ENCODE results near the gene RPSA.

The RPSA gene

GRCh38 chr3:39434574-39434973 lies 28.1 kb downstream of the RPSA start:
- H3K79me2 ChIP-seq (ENCODE audit: insufficient read depth, low read depth) = no peaks in the 10 kb centered on the region
- H3K27ac ChIP-seq = no peak overlapping the region
- H2AFZ ChIP-seq (ENCODE audit: low read depth) = no peak overlapping the region
- H3K4me3 ChIP-seq (IDR thresholded peaks at IDR 0.05; ENCODE audit: insufficient read depth, low read depth, low read length) = no peak overlapping the region
- no peaks in the 10 kb centered on the region for H3K27me3 ChIP-seq (ENCODE audit: insufficient read depth, low read depth)
- H3K4me2 ChIP-seq = no peak overlapping the region
- no peaks in the 10 kb centered on the region for H4K20me1 ChIP-seq (ENCODE audit: insufficient read depth)
- no peaks in the 10 kb centered on the region for H3K36me3 ChIP-seq (ENCODE audit: insufficient read depth)
- H3K4me1 ChIP-seq (ENCODE audit: low read depth, poor library complexity, severe bottlenecking) = no peaks in the 10 kb centered on the region
- no peak for TF ChIP-seq CTCF (conservative IDR thresholded peaks at IDR 0.05; ENCODE audit: low read depth, low read length)
- no peak overlapping the region for H3K9ac ChIP-seq

DNA sequence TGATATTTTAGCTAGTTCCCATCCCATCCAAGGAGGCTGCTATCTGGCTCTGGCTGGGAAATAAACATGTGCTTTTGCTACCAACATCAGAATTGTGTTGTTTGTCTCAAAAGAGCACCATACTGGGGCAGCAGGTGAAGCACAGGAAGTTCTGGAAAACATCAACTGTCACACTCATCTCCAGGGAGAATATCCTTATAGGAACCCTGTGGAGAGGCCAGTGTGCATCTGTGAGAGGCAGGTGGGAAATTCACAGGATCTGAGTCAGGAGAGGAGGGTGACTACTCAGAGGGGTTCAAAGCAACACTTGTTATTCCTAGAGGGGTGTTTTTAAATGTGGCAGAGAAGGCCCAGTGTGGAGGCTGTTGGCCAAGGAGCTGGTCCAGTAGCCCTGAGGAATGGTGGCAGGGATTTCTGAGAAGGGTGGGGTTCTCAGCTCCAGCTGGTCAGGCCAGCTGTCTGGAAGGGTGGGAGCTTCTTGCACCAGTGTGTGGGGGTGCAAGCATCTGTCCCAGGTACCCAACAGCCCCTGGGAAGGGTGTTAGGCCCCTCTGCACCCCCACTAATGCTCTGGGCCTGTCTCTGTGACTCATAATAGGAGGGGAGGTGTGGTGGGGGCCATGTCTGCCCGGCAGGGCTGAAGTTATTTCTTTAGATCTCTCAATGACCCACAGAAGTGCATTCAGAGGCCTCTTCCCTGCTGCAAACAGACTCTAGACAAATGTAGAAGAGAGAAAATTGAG lies 28.7 kb downstream of the RPSA start:
- H3K4me1 ChIP-seq (ENCODE audit: low read depth, poor library complexity, severe bottlenecking) = no peaks in the 10 kb centered on the region
- H4K20me1 ChIP-seq (ENCODE audit: insufficient read depth) = no peaks in the 10 kb centered on the region
- TF ChIP-seq CTCF (conservative IDR thresholded peaks at IDR 0.05; ENCODE audit: low read depth, low read length) = no peak
- no peaks in the 10 kb centered on the region for H3K79me2 ChIP-seq (ENCODE audit: insufficient read depth, low read depth)
- H3K4me2 ChIP-seq = no peak overlapping the region
- no peak overlapping the region for H3K4me3 ChIP-seq (IDR thresholded peaks at IDR 0.05; ENCODE audit: insufficient read depth, low read depth, low read length)
- no peak overlapping the region for H3K27ac ChIP-seq
- H3K9ac ChIP-seq = no peak overlapping the region
- no peaks in the 10 kb centered on the region for H3K27me3 ChIP-seq (ENCODE audit: insufficient read depth, low read depth)
- H3K36me3 ChIP-seq (ENCODE audit: insufficient read depth) = no peaks in the 10 kb centered on the region
- H2AFZ ChIP-seq (ENCODE audit: low read depth) = no peak overlapping the region

- H3K9ac ChIP-seq = no peak overlapping the region
- no peaks in the 10 kb centered on the region for H3K36me3 ChIP-seq (ENCODE audit: insufficient read depth)
- no peak for TF ChIP-seq CTCF (conservative IDR thresholded peaks at IDR 0.05; ENCODE audit: low read depth, low read length)
- H3K4me2 ChIP-seq = no peak overlapping the region
- H3K4me1 ChIP-seq (ENCODE audit: low read depth, poor library complexity, severe bottlenecking) = no peaks in the 10 kb centered on the region
- no peaks in the 10 kb centered on the region for H3K27me3 ChIP-seq (ENCODE audit: insufficient read depth, low read depth)
- no peaks in the 10 kb centered on the region for H3K79me2 ChIP-seq (ENCODE audit: insufficient read depth, low read depth)
- H2AFZ ChIP-seq (ENCODE audit: low read depth) = no peak overlapping the region
- no peaks in the 10 kb centered on the region for H4K20me1 ChIP-seq (ENCODE audit: insufficient read depth)
- H3K4me3 ChIP-seq (IDR thresholded peaks at IDR 0.05; ENCODE audit: insufficient read depth, low read depth, low read length) = no peak overlapping the region
- H3K27ac ChIP-seq = no peak overlapping the region
These were observed 32.4 kb downstream of the RPSA start for GRCh38 chr3:39438880-39439279.

DNA sequence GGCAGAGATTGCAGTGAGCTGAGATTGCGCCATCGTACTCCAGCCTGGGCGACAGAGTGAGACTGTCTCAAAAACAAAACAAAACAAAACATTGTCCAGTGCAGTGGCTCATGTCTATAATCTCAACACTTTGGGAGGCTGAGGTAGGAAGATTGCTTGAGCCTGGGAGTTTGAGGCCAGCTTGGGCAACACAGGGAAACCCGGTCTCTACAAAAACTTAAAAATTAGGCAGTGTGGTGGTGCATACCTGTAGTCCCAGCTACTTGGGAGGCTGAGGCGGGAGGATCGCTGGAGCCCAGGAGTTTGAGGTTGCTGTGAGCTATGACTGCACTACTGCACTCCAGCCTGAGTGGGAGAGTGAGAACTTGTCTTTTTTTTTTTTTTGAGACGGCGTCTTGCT lies 33.8 kb downstream of the RPSA start:
- TF ChIP-seq CTCF (conservative IDR thresholded peaks at IDR 0.05; ENCODE audit: low read depth, low read length) = no peak
- Histone ChIP-seq H3K9ac (no peak overlapping the region), H3K79me2 (ENCODE audit: insufficient read depth, low read depth) (no peaks in the 10 kb centered on the region), H3K36me3 (ENCODE audit: insufficient read depth) (no peaks in the 10 kb centered on the region), H3K4me1 (ENCODE audit: low read depth, poor library complexity, severe bottlenecking) (no peaks in the 10 kb centered on the region), H4K20me1 (ENCODE audit: insufficient read depth) (no peaks in the 10 kb centered on the region), H3K4me2 (no peak overlapping the region), H3K27me3 (ENCODE audit: insufficient read depth, low read depth) (no peaks in the 10 kb centered on the region), H3K27ac (no peak overlapping the region), H2AFZ (ENCODE audit: low read depth) (no peak overlapping the region), H3K4me3 (IDR thresholded peaks at IDR 0.05; ENCODE audit: insufficient read depth, low read depth, low read length) (no peak overlapping the region)
